HG02642 (cell line): ENCODE measurements around the gene TBL1Y.
"Not testable (repeated sequence)": the region's sequence is repeated elsewhere in the genome, so short reads cannot be mapped to it uniquely, and the experiment has no call there.

Experiments
- ATAC-seq: cut with Tn5 transposase; IDR thresholded peaks from one replicate; pipeline ENCODE4 v1.9.1; 2021; ENCODE audit warnings: mild to moderate bottlenecking; ENCODE audit not compliant: unreplicated experiment, poor library complexity

The TBL1Y gene

DNA sequence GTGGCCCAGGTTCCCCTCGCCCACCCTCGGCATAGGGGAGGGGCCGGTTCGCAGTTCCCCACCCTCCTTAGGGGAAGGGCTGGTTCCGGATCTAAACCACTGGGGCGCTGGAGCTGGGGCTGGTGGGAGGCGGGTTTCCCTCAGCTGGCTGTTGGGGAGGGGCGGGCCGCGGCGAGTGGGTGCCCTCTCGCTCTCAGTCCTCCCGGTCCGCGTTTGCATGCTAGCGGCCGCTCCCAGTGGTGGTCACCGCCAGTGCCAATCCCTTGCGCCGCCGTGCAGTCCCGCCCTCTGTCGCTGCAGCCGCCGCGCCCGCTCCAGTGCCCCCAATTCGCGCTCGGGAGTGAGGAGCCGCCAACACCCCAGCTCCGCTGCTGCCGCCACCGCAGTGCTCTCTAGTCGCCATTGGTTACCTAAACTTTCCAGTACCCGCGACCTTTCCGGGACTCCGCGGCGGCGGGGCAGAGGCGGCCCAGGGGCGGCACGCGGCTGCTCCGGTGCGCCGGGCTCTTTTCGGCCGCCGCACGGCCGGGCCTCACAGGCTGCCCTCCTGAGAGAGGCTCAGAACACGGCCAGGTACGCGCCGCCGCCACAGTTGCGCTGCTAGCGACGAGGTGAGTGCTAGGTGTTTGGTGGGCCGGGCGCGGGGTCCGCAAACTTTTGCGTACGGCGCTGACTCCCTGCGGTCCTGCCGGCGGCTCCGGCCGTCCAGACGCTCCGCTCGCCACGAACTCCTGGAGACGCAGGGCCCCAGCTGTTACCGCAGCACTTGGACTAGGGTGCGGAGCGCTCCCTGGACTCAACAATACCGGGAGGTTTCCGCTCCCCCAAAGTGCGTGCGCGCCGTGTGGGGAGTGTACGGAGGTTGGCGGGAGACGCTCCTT is at the start of gene TBL1Y:
TSS of gene TBL1Y (plus strand) at position 326 of the 881 bp plus-strand sequence. CDS start 114,388 bp downstream, outside the sequence.
- ATAC-seq: no peak

- ATAC-seq: no peak
Measured at GRCh38 chrY:6894496-6894895, 16.0 kb upstream of the TBL1Y start.

- ATAC-seq: no peak
Measured at GRCh38 chrY:6895236-6895635, 15.3 kb upstream of the TBL1Y start.

DNA sequence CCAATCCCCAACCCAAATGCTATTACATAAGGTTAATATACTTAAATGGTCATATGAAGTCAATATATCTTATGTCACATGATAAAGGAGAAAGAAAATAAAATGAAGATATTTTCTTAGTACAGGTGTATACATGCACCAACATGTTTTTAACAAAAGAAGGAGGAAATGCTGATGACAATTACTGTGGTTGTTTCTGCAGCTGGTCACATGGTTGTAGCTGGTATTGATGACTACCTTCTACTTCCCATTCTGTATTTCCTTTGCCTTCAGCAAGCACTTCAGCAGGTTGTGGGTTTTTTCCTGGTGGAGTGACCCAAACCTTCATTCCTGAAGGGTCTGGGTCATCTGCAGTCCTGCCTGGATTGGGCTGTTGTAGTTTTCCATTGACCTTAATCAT is 8.4 kb upstream of the TBL1Y start:
- ATAC-seq: not testable (repeated sequence)

DNA sequence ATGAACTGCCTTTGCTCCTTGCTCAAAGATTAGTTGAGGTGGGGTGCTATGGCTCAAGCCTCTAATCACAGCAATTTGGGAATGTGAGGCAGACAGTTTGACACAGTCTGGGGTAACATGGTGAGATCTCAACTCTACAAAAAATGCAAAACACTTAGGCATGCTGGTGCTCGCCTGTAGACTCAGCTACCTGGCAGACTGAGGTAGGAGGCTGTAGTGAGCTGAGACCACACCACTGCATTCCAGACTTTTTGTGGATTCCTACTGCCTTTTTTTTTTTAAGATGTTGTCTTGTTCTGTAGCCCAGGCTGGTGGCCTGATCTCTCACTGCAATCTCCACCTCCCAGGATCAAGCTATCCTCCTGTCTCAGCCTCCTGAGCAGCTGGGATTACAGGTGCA is 2.9 kb upstream of the TBL1Y start:
- ATAC-seq: no peak

GRCh38 chrY:6908021-6908420 is 2.5 kb upstream of the TBL1Y start:
- not testable (repeated sequence) for ATAC-seq

DNA sequence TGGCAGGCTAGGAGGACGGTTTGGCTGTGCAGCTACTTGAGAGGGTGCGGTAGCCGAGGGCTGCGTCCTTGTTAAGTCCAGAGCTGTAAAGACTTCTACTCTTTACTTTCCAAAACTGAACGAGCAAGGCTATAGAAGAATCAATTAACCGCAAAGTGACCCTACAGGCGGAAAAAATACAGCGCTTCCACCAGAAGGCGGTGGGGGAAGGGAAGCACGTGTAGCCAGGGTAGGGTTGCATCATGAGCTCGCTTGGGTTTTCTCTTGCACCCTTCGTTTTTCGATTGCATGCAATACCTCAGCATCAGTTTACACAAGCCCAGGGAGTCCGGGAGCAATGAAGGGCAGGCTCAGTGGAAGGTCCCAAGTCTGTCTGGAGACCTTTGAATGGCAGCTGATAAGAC is 1.4 kb upstream of the TBL1Y start:
- no peak for ATAC-seq

DNA sequence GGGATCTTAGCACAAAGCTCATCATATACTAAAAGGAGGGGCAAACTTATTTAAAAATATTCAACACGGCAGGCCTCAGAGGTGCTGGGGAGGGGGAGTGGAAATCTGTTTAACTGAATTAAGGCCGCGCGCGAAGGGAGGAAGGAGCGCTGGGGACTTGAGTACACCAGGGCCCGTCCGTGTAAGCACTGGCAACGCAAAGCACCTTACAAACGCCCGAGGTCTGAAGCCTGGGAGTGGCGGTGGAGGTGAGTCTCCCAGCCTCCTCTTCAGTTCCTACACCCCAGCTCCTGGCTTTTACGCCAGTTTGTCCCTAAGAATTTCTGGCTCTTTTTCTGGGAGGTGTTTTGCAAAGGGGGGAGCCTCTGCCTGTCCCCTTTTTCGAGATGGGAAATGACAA is 641 bp upstream of the TBL1Y start:
- ATAC-seq: no peak

- ATAC-seq: no peak
Measured at GRCh38 chrY:6911253-6911881, 870 bp downstream of the TBL1Y start, which contains the start of gene AMELY. Gene AMELY, minus strand, starts transcription at chrY:6911752. Its CDS starts 39,144 bp downstream, at chrY:6872608.

DNA sequence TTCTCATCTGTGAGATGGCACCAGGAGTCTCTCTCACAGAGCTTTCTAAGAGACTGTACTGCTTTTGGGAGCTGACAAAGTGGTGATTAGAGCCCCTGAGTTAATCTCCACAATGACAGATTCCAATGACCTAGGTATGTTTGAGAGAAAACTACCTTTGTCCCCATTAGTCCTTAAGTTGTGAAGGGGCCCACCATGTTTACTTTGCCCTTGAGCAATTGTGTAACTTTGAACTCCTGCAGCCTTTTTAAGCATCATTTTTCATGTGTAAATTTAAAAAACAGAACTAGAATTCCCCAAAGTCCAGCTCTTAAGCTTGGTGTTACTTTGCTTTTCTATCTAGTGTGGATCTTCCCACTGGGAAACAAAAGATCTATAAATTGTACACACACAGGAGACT is 2.9 kb downstream of the TBL1Y start:
- no peak for ATAC-seq

DNA sequence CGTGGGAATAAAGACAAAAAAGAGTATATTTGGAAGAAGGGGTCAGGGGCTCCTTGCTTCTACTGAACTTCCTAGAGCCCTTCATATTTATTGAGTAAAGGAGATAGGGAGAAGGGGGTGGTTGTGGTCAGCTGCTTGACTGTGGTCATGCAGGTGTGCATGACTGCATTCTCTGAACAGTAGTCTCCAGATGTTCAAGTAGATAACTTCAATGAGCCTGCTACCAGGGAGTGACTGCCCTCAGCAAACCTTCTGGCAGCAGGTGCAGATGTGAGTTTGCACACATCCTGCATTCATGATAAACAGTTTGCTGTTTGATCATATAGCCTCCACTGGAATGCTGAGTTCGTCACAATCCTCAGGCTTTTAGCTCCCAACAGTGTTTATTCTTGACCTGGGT is 10.6 kb downstream of the TBL1Y start:
- no peak for ATAC-seq

- ATAC-seq: no peak
Measured at GRCh38 chrY:6928265-6928664, 17.8 kb downstream of the TBL1Y start.

DNA sequence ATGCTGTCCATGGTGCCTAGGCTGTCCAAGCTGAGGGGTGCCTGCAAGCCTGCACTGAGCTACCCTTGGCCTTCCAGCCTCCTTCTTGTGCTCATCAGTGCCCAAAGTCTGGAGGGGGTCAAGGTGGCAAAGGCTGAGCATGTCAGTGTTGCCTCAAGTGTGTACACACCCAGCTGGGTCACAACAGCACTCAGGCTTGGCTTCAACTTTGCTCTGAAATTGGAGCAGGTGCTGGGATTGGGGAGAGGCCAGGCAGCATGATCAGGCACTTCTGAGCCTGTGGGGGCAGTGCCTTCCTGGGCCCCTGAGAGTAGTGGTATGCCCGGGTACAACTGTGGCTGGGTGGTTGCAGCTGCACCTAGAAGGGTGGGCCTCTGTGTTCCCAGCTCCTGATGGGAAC is 18.7 kb downstream of the TBL1Y start:
- ATAC-seq: no peak

DNA sequence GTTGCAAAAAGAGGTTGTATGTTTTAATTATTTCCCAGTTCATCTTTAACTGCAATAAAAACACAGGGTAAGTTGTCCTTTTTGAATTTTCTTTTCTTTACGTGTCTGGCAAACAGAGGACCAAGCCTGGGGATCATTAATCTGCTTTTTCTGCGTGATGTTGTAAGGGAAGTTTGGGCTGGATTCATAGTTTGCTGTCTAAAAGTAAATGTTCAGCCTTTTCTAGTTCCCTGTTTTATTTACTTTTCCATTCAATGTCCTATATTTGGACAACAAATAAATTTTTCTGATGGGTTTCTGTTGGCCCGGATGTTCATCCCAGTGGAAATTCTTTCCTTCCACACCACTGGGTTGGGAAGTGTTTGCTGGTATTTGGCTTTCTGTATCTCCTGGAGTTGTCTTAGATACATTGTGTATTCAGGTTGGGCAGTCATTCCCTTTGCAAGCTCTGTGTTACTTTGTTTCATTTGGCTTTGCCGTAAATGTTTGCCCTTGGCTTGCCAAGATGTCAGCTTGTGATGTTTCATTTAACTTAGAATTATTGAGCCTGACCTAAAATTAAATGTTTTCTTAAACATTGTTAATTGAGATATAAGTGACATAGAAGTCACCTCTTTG is 21.4 kb downstream of the TBL1Y start:
- ATAC-seq: no peak

GRCh38 chrY:6935497-6935896 is 25.0 kb downstream of the TBL1Y start:
- ATAC-seq: no peak

- ATAC-seq: no peak
Measured at GRCh38 chrY:6947695-6948094, 37.2 kb downstream of the TBL1Y start.

DNA sequence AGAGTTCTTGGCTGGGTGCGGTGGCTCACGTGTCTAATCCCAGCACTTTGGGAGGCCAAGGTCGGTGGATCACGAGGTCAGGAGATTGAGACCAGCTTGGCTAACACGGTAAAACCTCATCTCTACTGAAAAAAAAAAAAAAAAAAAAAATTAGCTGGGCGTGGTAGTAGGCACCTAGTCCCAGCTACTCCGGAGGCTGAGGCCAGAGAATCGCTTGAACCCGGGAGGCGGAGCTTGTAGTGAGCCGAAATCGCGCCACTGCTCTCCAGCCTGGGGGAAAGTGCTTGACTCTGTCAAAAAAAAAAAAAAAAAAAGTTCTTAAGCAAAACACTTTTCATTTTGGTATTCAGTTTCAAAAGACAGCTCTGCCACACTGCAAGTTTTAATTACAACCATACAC is 37.9 kb downstream of the TBL1Y start:
- ATAC-seq: no peak

DNA sequence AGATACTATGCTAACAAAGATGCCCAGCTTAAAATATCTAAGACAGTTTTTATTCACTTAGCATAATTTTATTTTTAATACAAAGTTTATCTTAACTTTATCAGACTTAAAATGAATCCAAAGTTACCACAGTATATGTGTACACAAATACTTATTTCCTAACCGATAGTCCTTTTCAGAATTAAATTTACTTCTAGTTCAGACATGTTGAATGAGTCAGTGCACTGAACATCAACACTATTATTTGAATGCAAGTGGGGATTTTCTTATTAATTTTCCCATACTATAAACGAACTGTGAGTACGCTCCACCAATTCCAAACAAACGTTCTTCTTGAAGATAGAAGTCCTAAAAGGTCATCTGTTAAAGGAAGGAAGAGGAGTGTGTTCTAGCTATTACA is 39.5 kb downstream of the TBL1Y start:
- no peak for ATAC-seq

DNA sequence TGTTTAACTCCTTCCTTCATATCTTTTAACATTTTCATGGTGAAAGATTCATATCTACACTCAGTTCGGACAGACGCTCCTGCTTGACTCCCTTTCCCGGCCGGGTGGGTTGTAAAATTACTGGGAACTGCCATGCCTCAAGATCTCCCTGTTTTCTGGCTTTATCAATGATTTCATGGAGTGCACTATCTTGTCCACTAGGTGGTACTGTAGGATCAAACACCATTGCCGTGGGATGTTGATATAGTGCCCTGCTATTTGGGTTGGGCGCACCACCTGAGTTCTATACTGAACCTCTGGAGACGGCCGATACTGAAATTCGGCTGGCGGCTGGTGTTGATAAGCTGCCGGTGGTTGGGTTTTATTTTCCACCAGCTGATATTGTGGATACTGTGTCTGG is 54.2 kb downstream of the TBL1Y start:
- ATAC-seq: no peak

- no peak for ATAC-seq
Measured at GRCh38 chrY:6966521-6966920, 56.0 kb downstream of the TBL1Y start.

DNA sequence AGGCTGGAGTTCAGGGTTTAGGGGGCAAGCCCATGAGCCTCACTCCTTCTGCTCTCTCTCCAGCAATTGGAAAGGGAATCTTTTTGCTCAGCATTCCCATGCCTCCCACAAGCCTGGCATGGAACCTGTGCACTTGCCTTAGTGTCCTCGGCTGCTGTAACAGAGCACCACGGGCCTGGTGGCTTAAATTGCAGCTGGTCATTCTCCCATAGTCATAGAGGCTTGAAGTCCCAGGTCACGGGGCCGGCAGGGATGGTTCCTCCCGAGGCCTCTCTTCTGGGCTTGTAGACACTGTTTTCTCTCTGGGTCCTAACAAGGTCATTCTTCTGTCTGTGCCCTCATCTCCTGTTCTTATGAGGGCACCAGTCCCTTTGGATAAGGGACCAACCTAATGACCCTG is 57.2 kb downstream of the TBL1Y start:
- no peak for ATAC-seq
